Stimulated activated CD8-positive, alpha-beta memory T cell treated with anti-CD3 and anti-CD28 coated beads, Interleukin-2, amount 100 ng/mL, for 1 hour (primary cell): ENCODE results near the gene TPX2.
"Not testable (repeated sequence)": the region's sequence is repeated elsewhere in the genome, so short reads cannot be mapped to it uniquely, and the experiment has no call there.

Experiments used
- DNase-seq, 2 donors: peaks; one replicate each; pipeline ENCODE4 v3.0.0-alpha.2; 2020; ENCODE audit warnings: low read depth in 2 of 2

TPX2 gene

GRCh38 chr20:31720486-31721407, 18.3 kb upstream of the TPX2 start:
- no peak for DNase-seq

GRCh38 chr20:31721408-31722256, 17.5 kb upstream of the TPX2 start:
- DNase-seq, result no peak

- peak; percentile 21 to 56 for DNase-seq
Measured at GRCh38 chr20:31722257-31723068, 16.6 kb upstream of the TPX2 start, which contains the start of gene BCL2L1. TSS of gene BCL2L1 (minus strand) at chr20:31722868. CDS start at chr20:31722218, 650 bp downstream.

GRCh38 chr20:31723069-31723318, 16.1 kb upstream of the TPX2 start:
- no peak for DNase-seq

GRCh38 chr20:31723319-31724078, 15.6 kb upstream of the TPX2 start:
- DNase-seq, result peak; percentile 96 to 97

- no peak for DNase-seq
Measured at GRCh38 chr20:31731321-31731717, 7.8 kb upstream of the TPX2 start.

- no peak for DNase-seq
Measured at GRCh38 chr20:31739550-31739977, 474 bp downstream of the TPX2 start.

GRCh38 chr20:31740208-31740607, 1.1 kb downstream of the TPX2 start:
- DNase-seq, result no peak

- no peak for DNase-seq
Measured at GRCh38 chr20:31740656-31741323, 1.7 kb downstream of the TPX2 start.

GRCh38 chr20:31746068-31746878, 7.2 kb downstream of the TPX2 start:
- DNase-seq, result no peak

- DNase-seq, result not testable (repeated sequence)
Measured at GRCh38 chr20:31747028-31747427, 7.9 kb downstream of the TPX2 start.

- no peak for DNase-seq
Measured at GRCh38 chr20:31747640-31748039, 8.6 kb downstream of the TPX2 start.

GRCh38 chr20:31749223-31749622, 10.1 kb downstream of the TPX2 start:
- DNase-seq, result no peak

- DNase-seq, result no peak
Measured at GRCh38 chr20:31751126-31751525, 12.0 kb downstream of the TPX2 start.

- DNase-seq, result no peak
Measured at GRCh38 chr20:31757254-31757653, 18.2 kb downstream of the TPX2 start.

GRCh38 chr20:31758521-31758920, 19.4 kb downstream of the TPX2 start:
- no peak for DNase-seq

- no peak for DNase-seq
Measured at GRCh38 chr20:31758991-31759390, 19.9 kb downstream of the TPX2 start.

- DNase-seq, result no peak
Measured at GRCh38 chr20:31759836-31760518, 20.9 kb downstream of the TPX2 start.
